ENCODE data around the gene CD164L2.

DNA sequence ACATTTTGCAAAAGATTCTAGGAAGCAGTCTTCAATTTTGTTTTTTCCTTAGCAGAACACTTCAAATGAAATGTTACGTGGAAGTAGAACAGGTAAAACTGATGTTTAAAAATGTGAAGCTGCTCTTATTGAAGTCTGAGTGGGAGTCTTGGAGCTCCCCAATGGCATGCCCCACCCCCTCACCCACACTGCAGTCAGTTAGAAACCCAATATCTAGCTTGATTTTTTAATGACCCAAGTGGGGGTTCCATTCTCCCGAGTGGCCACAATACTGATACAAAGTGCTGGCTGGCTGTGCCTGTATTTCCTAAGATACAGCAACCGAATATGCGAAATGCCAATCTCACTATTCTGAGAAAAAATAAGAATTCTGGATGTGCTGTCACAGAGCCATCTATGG is 40.6 kb upstream of the CD164L2 start:
- TF ChIP-seq POLR2A (IDR thresholded peaks at IDR 0.05; ENCODE audit: low read depth) (no peak), EP300 (IDR thresholded peaks at IDR 0.05) (no peak), POLR2AphosphoS5 (IDR thresholded peaks at IDR 0.05) (no peak)
- TF ChIP-seq, protein P1, sequence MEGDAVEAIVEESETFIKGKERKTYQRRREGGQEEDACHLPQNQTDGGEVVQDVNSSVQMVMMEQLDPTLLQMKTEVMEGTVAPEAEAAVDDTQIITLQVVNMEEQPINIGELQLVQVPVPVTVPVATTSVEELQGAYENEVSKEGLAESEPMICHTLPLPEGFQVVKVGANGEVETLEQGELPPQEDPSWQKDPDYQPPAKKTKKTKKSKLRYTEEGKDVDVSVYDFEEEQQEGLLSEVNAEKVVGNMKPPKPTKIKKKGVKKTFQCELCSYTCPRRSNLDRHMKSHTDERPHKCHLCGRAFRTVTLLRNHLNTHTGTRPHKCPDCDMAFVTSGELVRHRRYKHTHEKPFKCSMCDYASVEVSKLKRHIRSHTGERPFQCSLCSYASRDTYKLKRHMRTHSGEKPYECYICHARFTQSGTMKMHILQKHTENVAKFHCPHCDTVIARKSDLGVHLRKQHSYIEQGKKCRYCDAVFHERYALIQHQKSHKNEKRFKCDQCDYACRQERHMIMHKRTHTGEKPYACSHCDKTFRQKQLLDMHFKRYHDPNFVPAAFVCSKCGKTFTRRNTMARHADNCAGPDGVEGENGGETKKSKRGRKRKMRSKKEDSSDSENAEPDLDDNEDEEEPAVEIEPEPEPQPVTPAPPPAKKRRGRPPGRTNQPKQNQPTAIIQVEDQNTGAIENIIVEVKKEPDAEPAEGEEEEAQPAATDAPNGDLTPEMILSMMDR (IDR thresholded peaks at IDR 0.05): no peak
